ENCODE measurements around the gene NDUFA12.

The NDUFA12 gene

GRCh38 chr12:94979941-94980340 lies 23.6 kb downstream of the NDUFA12 start:
- DNase-seq = no peak

GRCh38 chr12:94977766-94978468 lies 25.6 kb downstream of the NDUFA12 start:
- no peak for DNase-seq

- no peak for DNase-seq
Measured at GRCh38 chr12:94973221-94973620, 30.3 kb downstream of the NDUFA12 start.

GRCh38 chr12:94972795-94973194 lies 30.7 kb downstream of the NDUFA12 start:
- DNase-seq = no peak

- DNase-seq = no peak
Measured at GRCh38 chr12:94971923-94972322, 31.6 kb downstream of the NDUFA12 start.

- DNase-seq = no peak
Measured at GRCh38 chr12:94970560-94970959, 32.9 kb downstream of the NDUFA12 start.

GRCh38 chr12:94969424-94969823 lies 34.1 kb downstream of the NDUFA12 start:
- no peak for DNase-seq

GRCh38 chr12:94965982-94966630 lies 37.4 kb downstream of the NDUFA12 start:
- no peak for DNase-seq

GRCh38 chr12:94963649-94964048 lies 39.8 kb downstream of the NDUFA12 start:
- DNase-seq = no peak

- no peak for DNase-seq
Measured at GRCh38 chr12:94962670-94963069, 40.8 kb downstream of the NDUFA12 start.

- DNase-seq = no peak
Measured at GRCh38 chr12:94961911-94962310, 41.6 kb downstream of the NDUFA12 start.

GRCh38 chr12:94961256-94961824 lies 42.2 kb downstream of the NDUFA12 start:
- no peak for DNase-seq

- no peak for DNase-seq
Measured at GRCh38 chr12:94957006-94957405, 46.5 kb downstream of the NDUFA12 start.

GRCh38 chr12:94954948-94955592 lies 48.4 kb downstream of the NDUFA12 start:
- no peak for DNase-seq

- peak in 1 of 2 donors; percentile 32 for DNase-seq
Measured at GRCh38 chr12:94954029-94954685, 49.3 kb downstream of the NDUFA12 start.

GRCh38 chr12:94952325-94952724 lies 51.2 kb downstream of the NDUFA12 start:
- no peak for DNase-seq

GRCh38 chr12:94951071-94951934 lies 52.2 kb downstream of the NDUFA12 start:
- DNase-seq = no peak

GRCh38 chr12:94948232-94948810 lies 55.2 kb downstream of the NDUFA12 start:
- DNase-seq = no peak

- DNase-seq = peak in 1 of 2 donors; percentile 5
Measured at GRCh38 chr12:94942663-94943062, 60.8 kb downstream of the NDUFA12 start.

- DNase-seq = peak; percentile 15 to 21
Measured at GRCh38 chr12:94941440-94941862, 62.0 kb downstream of the NDUFA12 start.

GRCh38 chr12:94940771-94941170 lies 62.7 kb downstream of the NDUFA12 start:
- no peak for DNase-seq

All from inflammatory macrophage (primary cell).